ENCODE results near the gene CDH13.

Gene CDH13

DNA sequence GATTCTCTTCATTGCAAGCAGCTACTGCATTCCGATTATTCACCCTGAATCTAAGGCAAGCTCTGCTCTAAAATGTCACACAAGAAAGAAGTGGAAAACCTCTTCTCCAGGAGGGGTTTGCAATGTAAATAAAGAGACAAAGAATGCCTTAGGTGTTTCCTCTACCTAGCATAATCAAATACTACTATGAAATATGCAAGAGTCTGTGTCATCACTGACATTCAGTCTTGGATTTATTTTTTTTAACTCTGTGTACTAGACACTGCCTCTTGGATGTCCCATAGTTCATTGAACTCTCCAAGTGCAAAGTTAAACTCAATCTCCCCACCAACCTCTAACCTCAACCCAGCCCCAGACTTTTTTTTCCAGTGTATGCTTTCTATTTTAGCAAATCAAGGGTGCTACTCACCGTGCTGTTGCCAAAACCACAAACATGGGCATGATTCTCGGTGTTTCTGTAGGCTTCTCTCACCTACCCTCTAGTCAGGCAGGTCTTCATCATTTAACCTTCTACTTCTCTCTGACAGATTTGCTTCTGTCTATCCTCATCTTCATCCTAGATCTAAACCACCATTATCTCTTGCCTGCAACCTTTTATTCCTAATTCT, 329.1 kb downstream of the CDH13 start:
- TF ChIP-seq, protein P1, sequence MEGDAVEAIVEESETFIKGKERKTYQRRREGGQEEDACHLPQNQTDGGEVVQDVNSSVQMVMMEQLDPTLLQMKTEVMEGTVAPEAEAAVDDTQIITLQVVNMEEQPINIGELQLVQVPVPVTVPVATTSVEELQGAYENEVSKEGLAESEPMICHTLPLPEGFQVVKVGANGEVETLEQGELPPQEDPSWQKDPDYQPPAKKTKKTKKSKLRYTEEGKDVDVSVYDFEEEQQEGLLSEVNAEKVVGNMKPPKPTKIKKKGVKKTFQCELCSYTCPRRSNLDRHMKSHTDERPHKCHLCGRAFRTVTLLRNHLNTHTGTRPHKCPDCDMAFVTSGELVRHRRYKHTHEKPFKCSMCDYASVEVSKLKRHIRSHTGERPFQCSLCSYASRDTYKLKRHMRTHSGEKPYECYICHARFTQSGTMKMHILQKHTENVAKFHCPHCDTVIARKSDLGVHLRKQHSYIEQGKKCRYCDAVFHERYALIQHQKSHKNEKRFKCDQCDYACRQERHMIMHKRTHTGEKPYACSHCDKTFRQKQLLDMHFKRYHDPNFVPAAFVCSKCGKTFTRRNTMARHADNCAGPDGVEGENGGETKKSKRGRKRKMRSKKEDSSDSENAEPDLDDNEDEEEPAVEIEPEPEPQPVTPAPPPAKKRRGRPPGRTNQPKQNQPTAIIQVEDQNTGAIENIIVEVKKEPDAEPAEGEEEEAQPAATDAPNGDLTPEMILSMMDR (IDR thresholded peaks at IDR 0.05; ENCODE audit: low read depth, low read length), result no peak
- no peaks in the 10 kb centered on the region for H3K9me3 ChIP-seq (ENCODE audit: severe bottlenecking)
- DNase-seq, result no peak
- no peaks in the 10 kb centered on the region for H3K27me3 ChIP-seq (ENCODE audit: insufficient read depth, low read depth, severe bottlenecking)
- no peak overlapping the region for H3K27ac ChIP-seq
- H3K36me3 ChIP-seq, result no peaks in the 10 kb centered on the region
- H3K4me3 ChIP-seq (ENCODE audit: low read depth, low read length), result no peak overlapping the region

DNA sequence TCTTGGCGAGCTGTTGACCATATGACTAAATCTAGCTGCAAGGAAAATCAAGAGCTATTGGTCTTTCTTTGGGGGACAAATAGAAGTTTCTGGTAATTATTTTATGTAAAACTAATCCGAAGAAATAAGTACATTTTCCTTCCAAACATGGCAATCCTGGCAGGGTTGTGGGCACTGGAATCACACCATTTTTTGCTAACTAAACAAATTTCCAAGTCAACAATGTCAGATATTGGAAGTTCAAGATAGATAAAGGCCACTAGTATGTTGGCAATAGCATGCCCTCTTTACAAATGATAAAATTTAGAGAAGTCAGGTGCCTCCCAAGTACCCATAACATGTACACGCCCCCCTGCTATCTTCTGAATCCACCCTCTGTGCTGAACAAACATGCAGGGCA, 330.4 kb downstream of the CDH13 start:
- Histone ChIP-seq H3K4me3 (ENCODE audit: low read depth, low read length) (no peak overlapping the region), H3K27me3 (ENCODE audit: insufficient read depth, low read depth, severe bottlenecking) (no peaks in the 10 kb centered on the region), H3K27ac (no peak overlapping the region), H3K36me3 (no peaks in the 10 kb centered on the region), H3K9me3 (ENCODE audit: severe bottlenecking) (no peaks in the 10 kb centered on the region)
- no peak for DNase-seq
- TF ChIP-seq, protein P1 (IDR thresholded peaks at IDR 0.05; ENCODE audit: low read depth, low read length), result no peak

DNA sequence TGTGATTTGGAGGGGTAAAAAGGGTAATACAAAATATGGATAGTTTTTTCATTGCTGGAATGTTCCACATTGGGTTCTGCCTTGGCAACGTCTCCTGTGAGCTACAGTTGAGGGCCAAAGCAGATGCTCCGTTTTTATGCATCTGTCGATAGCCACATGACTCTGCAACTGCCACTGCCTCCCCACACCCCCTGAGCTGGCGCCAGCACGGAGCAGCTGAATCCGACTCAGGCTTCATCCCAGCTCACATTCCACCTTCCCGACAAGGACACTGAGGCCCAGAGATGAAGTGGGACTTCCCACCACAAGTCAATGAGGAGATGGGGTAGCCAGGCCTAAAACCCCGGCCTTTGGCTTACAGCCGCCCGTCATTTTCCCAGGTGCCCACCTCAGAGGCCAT, 334.1 kb downstream of the CDH13 start:
- no peaks in the 10 kb centered on the region for H3K36me3 ChIP-seq
- no peaks in the 10 kb centered on the region for H3K27me3 ChIP-seq (ENCODE audit: insufficient read depth, low read depth, severe bottlenecking)
- H3K4me3 ChIP-seq (ENCODE audit: low read depth, low read length), result no peak overlapping the region
- no peak for DNase-seq
- H3K9me3 ChIP-seq (ENCODE audit: severe bottlenecking), result no peaks in the 10 kb centered on the region
- no peak overlapping the region for H3K27ac ChIP-seq
- TF ChIP-seq, protein P1 (IDR thresholded peaks at IDR 0.05; ENCODE audit: low read depth, low read length), result no peak

DNA sequence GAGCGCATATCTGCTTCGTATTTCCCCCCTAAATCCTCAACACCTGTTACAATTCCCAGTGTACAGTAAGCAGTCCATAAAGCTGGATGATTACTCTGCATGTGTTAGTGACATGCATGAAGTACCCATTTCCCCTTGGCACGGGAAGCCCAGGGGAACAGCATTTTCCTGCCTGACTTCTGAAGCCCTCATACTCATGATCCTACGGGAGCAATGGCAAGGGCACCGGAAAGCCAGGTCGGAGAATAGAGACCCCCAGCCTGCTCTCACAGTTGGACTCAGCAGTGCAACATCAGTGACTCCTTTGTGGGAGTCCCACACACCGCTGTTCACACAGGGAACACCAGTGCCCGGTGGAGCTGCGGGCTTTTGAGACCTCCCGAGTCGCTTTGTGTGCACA, 336.9 kb downstream of the CDH13 start:
- no peaks in the 10 kb centered on the region for H3K27me3 ChIP-seq (ENCODE audit: insufficient read depth, low read depth, severe bottlenecking)
- no peak overlapping the region for H3K27ac ChIP-seq
- TF ChIP-seq, protein P1 (IDR thresholded peaks at IDR 0.05; ENCODE audit: low read depth, low read length), result no peak
- DNase-seq, result no peak
- no peak overlapping the region for H3K4me3 ChIP-seq (ENCODE audit: low read depth, low read length)
- H3K9me3 ChIP-seq (ENCODE audit: severe bottlenecking), result no peaks in the 10 kb centered on the region
- H3K36me3 ChIP-seq, result no peaks in the 10 kb centered on the region

DNA sequence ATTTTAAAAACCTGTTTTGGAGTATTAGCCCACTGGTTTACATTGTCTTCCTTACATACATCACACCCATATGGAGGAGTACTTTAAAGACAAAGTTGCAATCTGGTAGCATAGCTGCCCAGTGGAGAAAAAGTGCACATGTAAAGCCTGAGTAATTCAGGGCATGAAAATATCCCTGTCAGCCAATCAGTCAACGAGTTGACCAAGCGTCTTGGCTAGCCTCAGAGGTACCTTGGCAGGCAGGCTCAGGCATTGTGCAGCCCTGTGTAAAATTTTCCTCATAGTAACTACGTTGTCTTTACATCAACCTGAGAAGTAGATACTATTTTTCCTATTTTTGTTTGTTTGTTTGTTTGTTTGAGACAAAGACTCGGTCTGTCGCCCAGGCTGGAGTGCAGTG, 339.0 kb downstream of the CDH13 start:
- H3K27ac ChIP-seq, result no peak overlapping the region
- no peak overlapping the region for H3K4me3 ChIP-seq (ENCODE audit: low read depth, low read length)
- no peaks in the 10 kb centered on the region for H3K9me3 ChIP-seq (ENCODE audit: severe bottlenecking)
- no peaks in the 10 kb centered on the region for H3K27me3 ChIP-seq (ENCODE audit: insufficient read depth, low read depth, severe bottlenecking)
- no peak for DNase-seq
- TF ChIP-seq, protein P1 (IDR thresholded peaks at IDR 0.05; ENCODE audit: low read depth, low read length), result no peak
- no peaks in the 10 kb centered on the region for H3K36me3 ChIP-seq

DNA sequence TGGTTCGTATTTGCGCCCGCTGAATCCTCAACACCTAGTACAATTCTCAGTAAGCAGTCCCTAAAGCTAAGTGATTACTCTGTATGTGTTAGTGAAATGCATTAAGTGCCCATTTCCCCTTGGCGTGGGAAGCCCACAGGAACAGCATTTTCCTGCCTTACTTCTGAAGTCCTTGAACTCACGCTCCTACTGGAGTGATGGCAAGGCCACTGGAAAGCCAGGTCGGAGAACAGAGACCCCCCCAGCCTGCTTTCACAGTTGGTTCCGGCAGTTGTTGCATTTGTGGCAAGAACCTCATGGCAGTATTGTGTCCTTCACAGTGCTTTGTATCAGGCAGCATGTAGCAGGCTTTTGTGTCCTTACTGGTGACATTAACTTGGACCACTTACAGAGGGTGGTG, 340.7 kb downstream of the CDH13 start:
- Histone ChIP-seq H3K27me3 (ENCODE audit: insufficient read depth, low read depth, severe bottlenecking) (no peaks in the 10 kb centered on the region), H3K4me3 (ENCODE audit: low read depth, low read length) (no peak overlapping the region), H3K27ac (no peak overlapping the region), H3K9me3 (ENCODE audit: severe bottlenecking) (no peaks in the 10 kb centered on the region), H3K36me3 (no peaks in the 10 kb centered on the region)
- no peak for DNase-seq
- TF ChIP-seq, protein P1 (IDR thresholded peaks at IDR 0.05; ENCODE audit: low read depth, low read length), result no peak
